ENCODE measurements around the gene KRT17.
A peak's percentile ranks its signal among the peaks of the same experiment; 100 is the strongest.
"Not testable (repeated sequence)": the region's sequence is repeated elsewhere in the genome, so short reads cannot be mapped to it uniquely, and the experiment has no call there.

Gene KRT17

GRCh38 chr17:41647038-41647813 is 22.9 kb upstream of the KRT17 start:
- no peaks in the 10 kb centered on the region for H3K36me3 ChIP-seq (ENCODE audit: control insufficient read depth in 1 of 2, insufficient read depth in 2 of 2, low read length in 2 of 2)
- H3K27me3 ChIP-seq (ENCODE audit: control insufficient read depth in 1 of 2, insufficient read depth in 2 of 2, low read length in 2 of 2), result no peaks in the 10 kb centered on the region
- H3K9me3 ChIP-seq (ENCODE audit: control insufficient read depth in 1 of 2, low read length in 2 of 2), result no peaks in the 10 kb centered on the region
- peak overlapping the region in 1 of 2 donors; percentile 82 for H3K9ac ChIP-seq (ENCODE audit: low read depth in 1 of 2, low read length in 2 of 2)
- no peak overlapping the region for H3K4me3 ChIP-seq (ENCODE audit: low read depth in 1 of 2, low read length in 2 of 2)
- peaks cover 44 to 45% of the 10 kb centered on the region in 2 donors for H3K4me1 ChIP-seq (ENCODE audit: control insufficient read depth in 1 of 2, insufficient read depth in 2 of 2, low read length in 2 of 2)
- H3K27ac ChIP-seq (ENCODE audit: low read depth, low read length), result no peak overlapping the region

GRCh38 chr17:41642252-41643156 is 18.1 kb upstream of the KRT17 start:
- Histone ChIP-seq H3K27ac (ENCODE audit: low read depth, low read length) (no peak overlapping the region), H3K4me3 (ENCODE audit: low read depth in 1 of 2, low read length in 2 of 2) (no peak overlapping the region), H3K36me3 (ENCODE audit: control insufficient read depth in 1 of 2, insufficient read depth in 2 of 2, low read length in 2 of 2) (no peaks in the 10 kb centered on the region), H3K27me3 (ENCODE audit: control insufficient read depth in 1 of 2, insufficient read depth in 2 of 2, low read length in 2 of 2) (no peaks in the 10 kb centered on the region), H3K9me3 (ENCODE audit: control insufficient read depth in 1 of 2, low read length in 2 of 2) (no peaks in the 10 kb centered on the region), H3K4me1 (ENCODE audit: control insufficient read depth in 1 of 2, insufficient read depth in 2 of 2, low read length in 2 of 2) (peaks cover 2% of the 10 kb centered on the region in 2 donors), H3K9ac (ENCODE audit: low read depth in 1 of 2, low read length in 2 of 2) (no peak overlapping the region)

- peaks cover 7 to 12% of the 10 kb centered on the region in 2 donors for H3K4me1 ChIP-seq (ENCODE audit: control insufficient read depth in 1 of 2, insufficient read depth in 2 of 2, low read length in 2 of 2)
- not testable (repeated sequence) for H3K36me3 ChIP-seq (ENCODE audit: control insufficient read depth in 1 of 2, insufficient read depth in 2 of 2, low read length in 2 of 2); H3K27me3 ChIP-seq (ENCODE audit: control insufficient read depth in 1 of 2, insufficient read depth in 2 of 2, low read length in 2 of 2); H3K27ac ChIP-seq (ENCODE audit: low read depth, low read length); H3K9me3 ChIP-seq (ENCODE audit: control insufficient read depth in 1 of 2, low read length in 2 of 2); H3K4me3 ChIP-seq (ENCODE audit: low read depth in 1 of 2, low read length in 2 of 2); H3K9ac ChIP-seq (ENCODE audit: low read depth in 1 of 2, low read length in 2 of 2)
These were observed 16.2 kb upstream of the KRT17 start for GRCh38 chr17:41640596-41640995.

GRCh38 chr17:41639492-41640473 is 15.4 kb upstream of the KRT17 start:
- no peaks in the 10 kb centered on the region for H3K27me3 ChIP-seq (ENCODE audit: control insufficient read depth in 1 of 2, insufficient read depth in 2 of 2, low read length in 2 of 2)
- H3K9me3 ChIP-seq (ENCODE audit: control insufficient read depth in 1 of 2, low read length in 2 of 2), result no peaks in the 10 kb centered on the region
- no peaks in the 10 kb centered on the region for H3K36me3 ChIP-seq (ENCODE audit: control insufficient read depth in 1 of 2, insufficient read depth in 2 of 2, low read length in 2 of 2)
- H3K4me3 ChIP-seq (ENCODE audit: low read depth in 1 of 2, low read length in 2 of 2), result no peak overlapping the region
- no peak overlapping the region for H3K9ac ChIP-seq (ENCODE audit: low read depth in 1 of 2, low read length in 2 of 2)
- peaks cover 15 to 20% of the 10 kb centered on the region in 2 donors for H3K4me1 ChIP-seq (ENCODE audit: control insufficient read depth in 1 of 2, insufficient read depth in 2 of 2, low read length in 2 of 2)
- H3K27ac ChIP-seq (ENCODE audit: low read depth, low read length), result no peak overlapping the region

GRCh38 chr17:41638941-41639340 is 14.6 kb upstream of the KRT17 start:
- Histone ChIP-seq H3K9ac (ENCODE audit: low read depth in 1 of 2, low read length in 2 of 2) (no peak overlapping the region), H3K4me1 (ENCODE audit: control insufficient read depth in 1 of 2, insufficient read depth in 2 of 2, low read length in 2 of 2) (peaks cover 19 to 24% of the 10 kb centered on the region in 2 donors), H3K9me3 (ENCODE audit: control insufficient read depth in 1 of 2, low read length in 2 of 2) (no peaks in the 10 kb centered on the region), H3K27ac (ENCODE audit: low read depth, low read length) (no peak overlapping the region), H3K4me3 (ENCODE audit: low read depth in 1 of 2, low read length in 2 of 2) (no peak overlapping the region), H3K27me3 (ENCODE audit: control insufficient read depth in 1 of 2, insufficient read depth in 2 of 2, low read length in 2 of 2) (no peaks in the 10 kb centered on the region), H3K36me3 (ENCODE audit: control insufficient read depth in 1 of 2, insufficient read depth in 2 of 2, low read length in 2 of 2) (no peaks in the 10 kb centered on the region)

- no peak overlapping the region for H3K27ac ChIP-seq (ENCODE audit: low read depth, low read length)
- no peak overlapping the region for H3K4me3 ChIP-seq (ENCODE audit: low read depth in 1 of 2, low read length in 2 of 2)
- H3K27me3 ChIP-seq (ENCODE audit: control insufficient read depth in 1 of 2, insufficient read depth in 2 of 2, low read length in 2 of 2), result no peaks in the 10 kb centered on the region
- no peak overlapping the region for H3K9ac ChIP-seq (ENCODE audit: low read depth in 1 of 2, low read length in 2 of 2)
- peaks cover 19 to 24% of the 10 kb centered on the region in 2 donors for H3K4me1 ChIP-seq (ENCODE audit: control insufficient read depth in 1 of 2, insufficient read depth in 2 of 2, low read length in 2 of 2)
- H3K9me3 ChIP-seq (ENCODE audit: control insufficient read depth in 1 of 2, low read length in 2 of 2), result no peaks in the 10 kb centered on the region
- H3K36me3 ChIP-seq (ENCODE audit: control insufficient read depth in 1 of 2, insufficient read depth in 2 of 2, low read length in 2 of 2), result no peaks in the 10 kb centered on the region
These were observed 13.8 kb upstream of the KRT17 start for GRCh38 chr17:41638194-41638593.

GRCh38 chr17:41636652-41637051 is 12.3 kb upstream of the KRT17 start:
- no peak overlapping the region for H3K27ac ChIP-seq (ENCODE audit: low read depth, low read length)
- H3K4me3 ChIP-seq (ENCODE audit: low read depth in 1 of 2, low read length in 2 of 2), result no peak overlapping the region
- peaks cover 0 to 4% of the 10 kb centered on the region in 2 donors for H3K27me3 ChIP-seq (ENCODE audit: control insufficient read depth in 1 of 2, insufficient read depth in 2 of 2, low read length in 2 of 2)
- H3K9me3 ChIP-seq (ENCODE audit: control insufficient read depth in 1 of 2, low read length in 2 of 2), result no peaks in the 10 kb centered on the region
- no peaks in the 10 kb centered on the region for H3K36me3 ChIP-seq (ENCODE audit: control insufficient read depth in 1 of 2, insufficient read depth in 2 of 2, low read length in 2 of 2)
- peaks cover 24 to 33% of the 10 kb centered on the region in 2 donors for H3K4me1 ChIP-seq (ENCODE audit: control insufficient read depth in 1 of 2, insufficient read depth in 2 of 2, low read length in 2 of 2)
- H3K9ac ChIP-seq (ENCODE audit: low read depth in 1 of 2, low read length in 2 of 2), result no peak overlapping the region

- H3K4me3 ChIP-seq (ENCODE audit: low read depth in 1 of 2, low read length in 2 of 2), result peak overlapping the region; percentile 32 to 38
- peak overlapping the region; percentile 43 for H3K27ac ChIP-seq (ENCODE audit: low read depth, low read length)
- peak overlapping the region; percentile 21 to 64 for H3K9ac ChIP-seq (ENCODE audit: low read depth in 1 of 2, low read length in 2 of 2)
These were observed 11.0 kb upstream of the KRT17 start for GRCh38 chr17:41635121-41636097.

GRCh38 chr17:41634639-41635038 is 10.3 kb upstream of the KRT17 start:
- no peak overlapping the region for H3K27ac ChIP-seq (ENCODE audit: low read depth, low read length)
- H3K36me3 ChIP-seq (ENCODE audit: control insufficient read depth in 1 of 2, insufficient read depth in 2 of 2, low read length in 2 of 2), result no peaks in the 10 kb centered on the region
- no peaks in the 10 kb centered on the region for H3K9me3 ChIP-seq (ENCODE audit: control insufficient read depth in 1 of 2, low read length in 2 of 2)
- peaks cover 0 to 4% of the 10 kb centered on the region in 2 donors for H3K27me3 ChIP-seq (ENCODE audit: control insufficient read depth in 1 of 2, insufficient read depth in 2 of 2, low read length in 2 of 2)
- H3K9ac ChIP-seq (ENCODE audit: low read depth in 1 of 2, low read length in 2 of 2), result peak overlapping the region; percentile 21 to 64
- peaks cover 34 to 45% of the 10 kb centered on the region in 2 donors for H3K4me1 ChIP-seq (ENCODE audit: control insufficient read depth in 1 of 2, insufficient read depth in 2 of 2, low read length in 2 of 2)
- peak overlapping the region in 1 of 2 donors; percentile 32 for H3K4me3 ChIP-seq (ENCODE audit: low read depth in 1 of 2, low read length in 2 of 2)

More at GRCh38 chr17:41635121-41636097, 11.0 kb upstream of the KRT17 start:
- Histone ChIP-seq H3K4me1 (ENCODE audit: control insufficient read depth in 1 of 2, insufficient read depth in 2 of 2, low read length in 2 of 2) (peaks cover 30 to 37% of the 10 kb centered on the region in 2 donors), H3K27me3 (ENCODE audit: control insufficient read depth in 1 of 2, insufficient read depth in 2 of 2, low read length in 2 of 2) (peaks cover 0 to 4% of the 10 kb centered on the region in 2 donors), H3K9me3 (ENCODE audit: control insufficient read depth in 1 of 2, low read length in 2 of 2) (no peaks in the 10 kb centered on the region), H3K36me3 (ENCODE audit: control insufficient read depth in 1 of 2, insufficient read depth in 2 of 2, low read length in 2 of 2) (no peaks in the 10 kb centered on the region)

Data from duodenal mucosa (tissue), 2 donors.